Activated CD4-positive, CD25-positive, alpha-beta regulatory T cell (primary cell): ENCODE measurements around the gene FAM53C.

Experiments
- DNase-seq, 4 experiments: peaks; one replicate each; lab custom pipeline; 2025; lab: John Stamatoyannopoulos, UW

FAM53C gene

GRCh38 chr5:138391859-138392386, 53.9 kb downstream of the FAM53C start:
- no peak for DNase-seq
